ENCODE measurements around the gene DLG3.

DLG3 gene

DNA sequence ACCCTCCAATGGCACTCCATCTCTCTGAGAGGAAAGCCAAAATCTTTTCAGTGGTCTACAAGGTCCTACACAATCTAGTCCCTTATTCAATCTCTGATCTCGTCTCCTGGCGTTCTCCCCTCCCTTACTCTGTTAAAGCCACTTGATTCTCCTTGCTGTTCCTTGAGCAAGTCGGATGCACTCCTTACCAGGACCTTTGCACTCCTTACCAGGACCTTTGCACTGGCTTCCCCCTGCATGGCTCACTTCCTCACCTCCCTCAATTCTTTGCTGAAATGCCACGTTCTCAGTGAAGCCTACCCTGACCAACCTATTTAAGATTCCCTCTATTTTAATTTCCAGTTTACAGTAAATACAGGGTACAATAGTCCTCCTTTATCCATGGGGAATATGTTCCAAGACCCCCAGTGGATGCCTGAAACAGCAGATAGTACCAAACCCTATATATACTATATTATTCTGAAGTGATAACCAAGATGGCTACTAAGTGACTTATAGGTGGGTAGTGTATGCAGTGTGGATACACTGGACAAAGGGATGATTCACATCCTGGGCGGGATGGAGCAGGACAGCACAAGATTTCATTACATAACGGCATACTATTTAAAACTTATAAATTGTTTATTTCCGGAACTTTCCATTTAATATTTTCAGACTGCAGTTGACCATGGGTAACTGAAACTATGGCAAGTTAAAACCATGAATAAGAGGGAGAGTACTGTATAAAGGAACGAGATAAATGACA, 6.5 kb upstream of the DLG3 start:
- DNase-seq: no peak

- DNase-seq: no peak
Measured at GRCh38 chrX:70439016-70439415, 5.6 kb upstream of the DLG3 start.

GRCh38 chrX:70442224-70442623, 2.4 kb upstream of the DLG3 start:
- DNase-seq: no peak

DNA sequence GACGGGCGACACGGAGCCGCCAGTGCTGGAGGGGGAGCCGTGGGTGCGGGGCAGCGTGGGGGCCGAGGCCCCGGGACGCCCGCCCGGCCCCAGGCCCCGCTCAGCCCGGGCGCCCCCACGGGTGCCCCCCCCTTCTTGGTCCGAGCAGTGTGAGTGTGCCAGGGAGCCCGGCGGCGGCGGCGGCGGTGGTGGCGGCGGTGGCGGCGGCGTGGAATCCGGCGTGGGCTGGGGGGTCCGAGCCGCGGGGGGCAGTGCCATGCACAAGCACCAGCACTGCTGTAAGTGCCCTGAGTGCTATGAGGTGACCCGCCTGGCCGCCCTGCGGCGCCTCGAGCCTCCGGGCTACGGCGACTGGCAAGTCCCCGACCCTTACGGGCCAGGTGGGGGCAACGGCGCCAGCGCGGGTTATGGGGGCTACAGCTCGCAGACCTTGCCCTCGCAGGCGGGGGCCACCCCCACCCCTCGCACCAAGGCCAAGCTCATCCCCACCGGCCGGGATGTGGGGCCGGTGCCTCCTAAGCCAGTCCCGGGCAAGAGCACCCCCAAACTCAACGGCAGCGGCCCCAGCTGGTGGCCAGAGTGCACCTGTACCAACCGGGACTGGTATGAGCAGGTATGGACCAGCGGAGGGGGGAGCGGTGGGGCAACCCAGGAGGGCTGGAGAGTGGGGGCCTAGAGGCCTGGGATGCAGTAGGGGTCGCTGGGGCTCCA, 466 bp downstream of the DLG3 start:
- no peak for DNase-seq

GRCh38 chrX:70445951-70446350, 1.3 kb downstream of the DLG3 start:
- no peak for DNase-seq

- no peak for DNase-seq
Measured at GRCh38 chrX:70446380-70447350, 2.0 kb downstream of the DLG3 start.

DNA sequence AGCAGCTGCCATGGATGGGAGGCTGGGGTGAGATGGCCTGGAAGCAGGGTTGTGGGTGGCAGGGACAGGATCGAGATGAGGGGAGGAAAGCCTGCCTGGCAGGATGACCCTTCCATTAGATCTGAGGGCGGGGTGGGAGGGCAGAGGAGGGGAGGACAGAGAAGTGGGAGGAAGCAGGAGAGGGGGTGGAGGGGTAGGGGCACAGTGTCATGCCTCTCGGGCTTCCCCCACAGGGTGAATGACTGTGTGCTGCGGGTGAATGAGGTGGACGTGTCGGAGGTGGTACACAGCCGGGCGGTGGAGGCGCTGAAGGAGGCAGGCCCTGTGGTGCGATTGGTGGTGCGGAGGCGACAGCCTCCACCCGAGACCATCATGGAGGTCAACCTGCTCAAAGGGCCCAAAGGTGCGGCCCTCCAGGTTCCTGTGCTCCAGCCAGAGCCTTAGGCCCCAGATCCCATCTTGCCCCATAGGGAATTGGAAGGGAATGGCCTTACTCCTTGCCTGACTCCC, 4.9 kb downstream of the DLG3 start:
- DNase-seq: no peak

- peak; percentile 39 for DNase-seq
Measured at GRCh38 chrX:70452143-70452733, 7.6 kb downstream of the DLG3 start.

- no peak for DNase-seq
Measured at GRCh38 chrX:70453024-70453618, 8.5 kb downstream of the DLG3 start.

DNA sequence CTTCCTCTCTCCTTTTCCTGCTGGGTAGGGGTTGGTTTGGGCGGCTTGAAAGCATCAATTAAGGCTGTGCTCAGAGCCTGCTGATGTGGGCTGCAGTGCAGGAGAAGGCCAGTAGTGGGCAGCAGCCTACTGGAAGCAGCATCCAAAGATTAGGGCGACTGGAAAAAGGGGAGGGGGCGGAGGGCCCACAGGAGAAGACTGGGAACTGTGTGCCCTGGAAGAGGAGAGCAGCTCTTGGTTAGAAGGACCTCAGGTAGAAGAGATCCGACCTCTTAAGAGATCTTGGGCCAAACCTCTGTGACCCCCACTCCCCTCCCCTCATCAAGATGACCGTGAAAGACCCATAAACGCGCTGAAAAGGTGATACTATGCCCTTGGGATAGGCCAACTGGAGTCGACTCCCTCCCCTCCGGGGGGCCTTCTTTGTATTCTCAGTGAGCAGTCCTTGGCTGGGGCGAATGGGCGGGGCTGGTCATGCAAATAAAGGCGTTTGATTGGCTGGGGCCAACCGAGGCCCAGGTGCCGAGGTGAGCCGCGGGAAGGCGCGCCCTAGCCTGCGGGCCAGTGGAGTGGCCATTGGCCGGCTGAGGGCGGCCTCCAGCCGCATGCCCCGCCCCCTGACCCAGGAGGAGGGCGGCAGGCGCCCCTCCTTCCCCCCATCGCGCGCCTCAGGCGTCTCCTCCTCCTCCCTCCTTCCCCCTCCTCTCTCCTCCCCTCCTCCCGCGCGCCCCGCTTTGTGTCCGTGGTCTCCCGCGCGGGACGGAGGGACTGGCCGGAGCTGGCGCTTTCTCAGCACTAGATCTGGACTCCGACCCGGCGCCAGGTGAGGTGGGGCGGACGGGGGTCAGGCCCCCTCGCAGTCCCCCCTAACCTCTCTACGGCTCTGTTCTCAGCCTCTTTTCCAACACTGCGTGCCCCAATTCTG, 10.1 kb downstream of the DLG3 start:
- peak; percentile 82 for DNase-seq

DNA sequence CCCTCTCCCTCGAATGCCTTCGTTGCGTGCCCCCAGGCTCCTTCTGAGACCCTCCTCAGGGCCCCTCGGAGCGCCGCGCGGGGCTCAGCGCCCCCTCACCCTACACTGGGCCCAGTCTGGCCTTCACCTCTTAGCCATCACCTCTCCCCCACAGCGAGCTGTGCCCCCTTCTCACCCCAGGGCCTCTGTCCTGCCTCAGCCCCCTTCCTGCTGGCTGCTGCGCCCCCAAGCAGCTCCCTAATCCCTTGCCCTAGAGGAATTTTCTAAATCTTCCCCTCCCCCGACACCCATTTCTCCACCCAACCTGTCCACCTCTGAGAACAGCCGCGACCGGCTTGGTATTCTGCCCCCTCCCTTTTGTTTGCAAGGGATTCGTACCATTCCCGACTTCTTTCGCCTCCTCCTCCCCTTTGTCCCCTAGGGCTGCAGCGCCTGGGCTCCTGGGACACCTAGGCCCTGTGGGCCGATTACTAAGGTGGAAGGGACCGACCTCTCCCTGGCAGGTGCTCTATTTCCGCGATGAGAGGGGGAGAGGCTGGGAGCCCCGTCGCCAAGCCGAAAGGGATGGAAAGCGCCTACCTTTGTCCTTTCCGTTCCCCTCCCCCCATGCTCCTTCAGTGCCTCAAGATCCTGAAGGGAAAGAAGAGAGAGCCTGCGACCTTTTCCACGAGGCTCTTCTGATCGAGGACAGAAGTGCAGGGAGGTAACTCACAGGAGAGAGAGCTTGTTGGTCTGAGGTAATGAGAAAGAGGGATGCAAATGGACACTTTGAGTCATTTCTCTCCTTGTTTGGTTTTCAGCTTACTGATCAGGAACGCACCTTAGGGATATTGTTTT, 10.9 kb downstream of the DLG3 start:
- peak; percentile 19 for DNase-seq

DNA sequence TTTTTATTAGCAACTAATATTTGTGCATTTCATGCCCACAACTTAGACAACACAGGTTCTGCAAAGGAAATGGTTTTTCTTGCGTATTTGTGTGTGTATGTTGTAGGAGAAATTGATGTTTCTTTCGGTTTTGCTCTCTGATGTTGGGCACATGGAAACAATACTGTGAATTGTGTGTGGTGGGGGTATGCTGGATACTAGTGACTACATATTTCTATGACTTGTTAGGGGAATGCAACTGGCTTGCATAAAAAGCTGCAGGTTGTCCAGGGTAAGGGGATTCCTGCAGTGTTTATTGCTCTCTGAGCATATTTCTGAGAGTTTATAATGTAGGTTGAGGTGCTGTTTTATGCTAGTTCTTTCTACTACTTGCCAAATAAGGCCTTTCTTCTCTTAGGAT, 11.6 kb downstream of the DLG3 start:
- DNase-seq: no peak

- no peak for DNase-seq
Measured at GRCh38 chrX:70461026-70461425, 16.4 kb downstream of the DLG3 start.

GRCh38 chrX:70464051-70464450, 19.4 kb downstream of the DLG3 start:
- DNase-seq: no peak

DNA sequence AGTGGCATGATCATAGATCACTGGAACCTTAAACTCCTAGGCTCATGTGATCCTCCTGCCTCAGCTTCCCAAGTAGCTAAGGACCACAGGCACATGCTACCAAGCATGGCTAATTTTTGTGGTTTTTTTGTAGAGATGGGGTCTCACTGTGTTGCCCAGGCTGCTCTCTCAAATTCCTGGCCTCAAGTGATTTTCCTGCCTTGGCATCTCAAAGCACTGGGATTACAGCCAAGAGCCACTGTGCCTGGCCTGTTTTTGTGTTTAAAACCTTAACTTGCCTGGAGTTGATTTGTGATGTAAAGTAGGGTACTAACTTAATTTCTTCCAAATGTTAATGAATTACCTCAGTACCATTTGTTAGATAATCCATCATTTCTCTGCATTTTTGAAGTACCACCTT, 22.3 kb downstream of the DLG3 start:
- no peak for DNase-seq

- no peak for DNase-seq
Measured at GRCh38 chrX:70468709-70469108, 24.1 kb downstream of the DLG3 start.

DNA sequence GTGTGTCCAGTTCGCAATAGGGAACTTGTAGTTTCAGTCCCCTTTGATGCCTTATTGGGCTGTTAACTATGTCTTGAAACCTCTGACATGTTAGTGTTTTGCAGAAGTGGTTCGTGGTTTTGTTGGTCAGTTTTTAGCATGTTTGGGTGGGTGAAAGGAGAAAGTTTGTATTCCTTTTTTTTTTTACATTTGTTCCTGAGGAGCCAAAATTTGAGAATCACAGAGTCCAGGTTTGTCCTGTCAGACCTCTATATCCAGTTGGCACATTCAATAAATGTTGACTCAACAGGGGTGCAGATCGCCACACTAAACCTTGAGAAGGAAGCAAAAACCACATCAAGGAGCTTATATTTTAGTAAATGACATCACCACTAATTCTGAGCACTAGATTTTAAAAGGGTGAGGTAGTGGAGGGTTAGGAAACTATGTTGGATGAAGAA, 26.2 kb downstream of the DLG3 start:
- no peak for DNase-seq

DNA sequence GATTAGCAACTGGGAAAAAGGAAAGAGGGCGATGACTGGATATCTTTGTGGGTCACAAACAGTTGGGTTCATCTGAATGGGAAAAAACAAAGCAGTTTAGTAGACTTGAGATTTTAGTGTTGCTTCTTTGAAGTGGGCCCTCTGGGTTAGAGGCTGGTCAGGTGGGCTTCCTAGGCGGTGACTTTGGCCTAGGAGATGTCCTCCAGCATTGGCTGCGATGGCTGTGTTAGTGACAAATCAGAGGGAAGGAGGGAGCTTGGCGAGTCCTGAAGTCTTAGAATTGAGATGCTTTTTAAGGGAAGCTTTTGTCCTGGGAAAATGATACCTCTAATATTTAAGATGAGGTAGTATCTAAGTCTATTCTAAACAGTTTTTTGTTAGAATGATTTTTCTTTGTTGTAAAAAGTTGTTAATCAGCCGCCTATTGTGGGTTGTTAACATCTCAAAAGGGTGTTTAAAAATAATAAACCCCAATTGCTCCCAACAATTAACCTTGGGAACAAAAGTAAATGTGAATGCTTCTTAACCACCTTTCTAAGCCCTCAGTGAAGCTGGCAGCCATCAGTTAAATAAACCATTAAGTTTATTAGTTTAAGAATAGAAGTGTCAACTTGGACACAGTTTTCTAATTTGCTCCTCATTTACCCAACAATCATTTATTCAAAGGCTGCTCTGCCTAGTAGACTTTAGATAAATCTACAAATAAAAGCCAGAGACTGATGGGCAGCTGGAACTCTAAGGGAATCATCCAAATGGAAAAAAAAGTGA, 31.7 kb downstream of the DLG3 start:
- DNase-seq: no peak
